Endothelial cell of umbilical vein (primary cell): ENCODE data around the gene UGT1A7. TPM values are rescaled to one million over a fixed set of nuclear protein-coding genes. Genes with fewer than 3 reads are reported as not detected.

Experiments
- BruUV-seq: library from RNA; stranded (reverse); fragments of 400-500 nt; replicated peaks from 2 replicates; lab custom pipeline; 2021; lab: Mats Ljungman, UMichigan
- CTCF ChIA-PET: fragments of 300-600, 350-600 bp; sonication (Branson Sonifier 250); formaldehyde crosslinking; loops from one replicate; lab custom pipeline; 2021; ENCODE audit warnings: antibody characterized with exemption, inconsistent platforms; lab: Charles Lee
- POLR2A ChIA-PET: fragments of 300-600, 350-600 bp; sonication (Branson Sonifier 250); formaldehyde crosslinking; loops from one replicate; lab custom pipeline; 2021; ENCODE audit warnings: antibody characterized with exemption, inconsistent platforms; lab: Charles Lee
- DNase-seq: peaks from one replicate; pipeline ENCODE4 v3.0.0-alpha.2; 2011; ENCODE audit warnings: low read depth, low spot score
- FAIRE-seq: peaks from 2 replicates; lab custom pipeline; 2011; peaks lifted over from hg19 to GRCh38; lab: Jason Lieb, UNC
- H2AFZ ChIP-seq: 2 replicates; pipeline ENCODE4 v1.6.0; 2012; ENCODE audit warnings: low read depth, low read length, control low read depth, inconsistent platforms
- H3K27ac ChIP-seq: 2 replicates; pipeline ENCODE4 v1.5.1; 2011; ENCODE audit warnings: low read depth, mild to moderate bottlenecking, control low read depth, low read length, moderate library complexity; ENCODE audit not compliant: insufficient read depth
- H3K27me3 ChIP-seq, 2 experiments: 2 replicates each; pipeline versions ENCODE4 v1.6.0 to v1.6.1; 2011; ENCODE audit warnings: low read length in 2 of 2, mixed read lengths in 1 of 2; ENCODE audit not compliant: control insufficient read depth in 2 of 2, insufficient read depth in 2 of 2
- H3K36me3 ChIP-seq, 2 experiments: 2 replicates in 1 of 2; 3 replicates in 1 of 2; pipeline ENCODE4 v1.5.1; 2011; ENCODE audit warnings: low read length in 2 of 2, mild to moderate bottlenecking in 1 of 2, moderate library complexity in 1 of 2; ENCODE audit not compliant: control insufficient read depth in 2 of 2, insufficient read depth in 2 of 2; ENCODE audit errors: extremely low read depth in 1 of 2
- H3K4me1 ChIP-seq: 3 replicates; pipeline ENCODE4 v1.5.1; 2011; ENCODE audit warnings: mild to moderate bottlenecking, low read length; ENCODE audit not compliant: control insufficient read depth, insufficient read depth; ENCODE audit errors: extremely low read depth
- H3K4me2 ChIP-seq: 2 replicates; pipeline ENCODE4 v1.6.1; 2011; ENCODE audit warnings: low read length, control low read depth, mixed read lengths; ENCODE audit not compliant: insufficient read depth
- H3K4me3 ChIP-seq, 3 experiments: fragments of 200-600 bp in 1 of 3; sonication (generic), shearing (Covaris generic) in 1 of 3; replicated peaks in 1 of 3; 2 replicates each; pipeline ENCODE4 v1.5.1; 2011 to 2016; ENCODE audit warnings: control low read depth in 3 of 3, low read length in 3 of 3, mild to moderate bottlenecking in 2 of 3, inconsistent platforms in 1 of 3, low read depth in 1 of 3, moderate library complexity in 1 of 3; ENCODE audit not compliant: insufficient read depth in 1 of 3
- H3K79me2 ChIP-seq: 2 replicates; pipeline ENCODE4 v1.6.0; 2012; ENCODE audit warnings: low read length, inconsistent platforms; ENCODE audit not compliant: control insufficient read depth, insufficient read depth
- H3K9ac ChIP-seq: replicated peaks from 2 replicates; pipeline ENCODE3; 2011; ENCODE audit warnings: low read length, control low read depth; ENCODE audit not compliant: insufficient read depth; ENCODE audit errors: extremely low read depth
- H3K9me1 ChIP-seq: replicated peaks from 3 replicates; pipeline ENCODE4 v1.6.0; 2011; ENCODE audit warnings: mild to moderate bottlenecking, low read length; ENCODE audit not compliant: control insufficient read depth, insufficient read depth; ENCODE audit errors: extremely low read depth
- H3K9me3 ChIP-seq: replicated peaks from 2 replicates; pipeline ENCODE4 v1.5.1; 2012; ENCODE audit warnings: low read length, inconsistent platforms; ENCODE audit not compliant: control insufficient read depth, insufficient read depth
- H4K20me1 ChIP-seq: replicated peaks from 2 replicates; pipeline ENCODE3; 2011; ENCODE audit warnings: mild to moderate bottlenecking, low read length; ENCODE audit not compliant: control insufficient read depth, insufficient read depth; ENCODE audit errors: extremely low read depth
- CTCF ChIP-seq, 2 donors: IDR thresholded peaks; 1 replicate in 1 of 2; 2 replicates in 1 of 2; pipeline ENCODE4 v1.5.1; 2011; ENCODE audit warnings: low read length in 2 of 2, mild to moderate bottlenecking in 2 of 2, moderate library complexity in 2 of 2, control low read depth in 1 of 2, inconsistent platforms in 1 of 2, low read depth in 1 of 2; ENCODE audit not compliant: insufficient read depth in 1 of 2; ENCODE audit errors: extremely low read depth in 1 of 2
- EZH2 ChIP-seq: IDR thresholded peaks from 2 replicates; pipeline ENCODE4 v1.6.1; 2012; ENCODE audit warnings: borderline replicate concordance, low read depth, mild to moderate bottlenecking, moderate library complexity, low read length, inconsistent platforms; ENCODE audit not compliant: severe bottlenecking
- FOS ChIP-seq: IDR thresholded peaks from 2 replicates; pipeline ENCODE4 v1.6.1; 2011; ENCODE audit warnings: mild to moderate bottlenecking, low read length, moderate library complexity, borderline replicate concordance; ENCODE audit not compliant: insufficient read depth
- GATA2 ChIP-seq: IDR thresholded peaks from 2 replicates; pipeline ENCODE4 v1.7.0; 2011; ENCODE audit warnings: low read depth, mild to moderate bottlenecking, moderate library complexity, mixed read lengths, low read length; ENCODE audit not compliant: insufficient read length, insufficient read depth
- JUN ChIP-seq: IDR thresholded peaks from 2 replicates; pipeline ENCODE4 v1.6.1; 2011; ENCODE audit warnings: borderline replicate concordance, low read depth; ENCODE audit not compliant: insufficient read length, insufficient read depth
- MAX ChIP-seq: IDR thresholded peaks from 2 replicates; pipeline ENCODE4 v1.6.1; 2011; ENCODE audit not compliant: insufficient read depth, insufficient read length
- MYC ChIP-seq: IDR thresholded peaks from one replicate; pipeline ENCODE4 v1.6.1; 2011; ENCODE audit warnings: mild to moderate bottlenecking, low read depth, low read length
- POLR2A ChIP-seq: IDR thresholded peaks from 2 replicates; pipeline ENCODE4 v1.6.1; 2012; ENCODE audit warnings: low read depth, mild to moderate bottlenecking, control low read depth, low read length
- POLR2AphosphoS5 ChIP-seq: IDR thresholded peaks from 2 replicates; pipeline ENCODE4 v1.6.1; 2012; ENCODE audit warnings: low read depth, mild to moderate bottlenecking, control low read depth, low read length, moderate library complexity; ENCODE audit not compliant: insufficient read depth
- dilution Hi-C: fragments of 300-500 bp; cut with MboI; formaldehyde crosslinking; loops from one replicate; pipeline ENCODE4 v1.15.0; 2019; ENCODE audit warnings: low sequenced_read_pairs; ENCODE audit not compliant: extremely low pct_ligation_motif_present
- intact Hi-C: fragments of 100-400 bp; cut with micrococcal nuclease; formaldehyde crosslinking; loops from one replicate; pipeline ENCODE4 v1.10.0; 2022
- polyA plus RNA-seq, 4 experiments: library from polyadenylated mRNA; depleted of rRNA in 3 of 4; stranded (reverse) in 3 of 4; unstranded in 1 of 4; fragments of >200 nt; gene quantifications; 2 replicates each; pipeline versions ENCODE4 v1.2.1 to v1.2.3, GENCODE V29; 2011 to 2012; ENCODE audit warnings: missing spikeins in 1 of 4
- total RNA-seq: library from RNA; stranded (reverse); gene quantifications from 2 replicates; pipeline ENCODE4 v1.2.3, GENCODE V29; 2021

Gene UGT1A7
- total and polyA plus RNA-seq, 2 donors (not counting 3 experiments of a cell fraction or from before 2014, with no cell fraction given) = not detected

GRCh38 chr2:233798335-233799086 lies 116.8 kb downstream of the UGT1A7 start:
- no peak for TF ChIP-seq POLR2AphosphoS5
- no peak for TF ChIP-seq EZH2
- no peaks in the 10 kb centered on the region for H3K4me1 ChIP-seq
- DNase-seq = no peak
- no peaks in the 10 kb centered on the region for H3K27me3 ChIP-seq
- intact Hi-C loops (no loop called here), dilution Hi-C loops (no loop called here)
- no peaks in the 10 kb centered on the region for H3K9me3 ChIP-seq
- no peaks in the 10 kb centered on the region for H4K20me1 ChIP-seq
- H3K79me2 ChIP-seq = no peaks in the 10 kb centered on the region
- POLR2A ChIA-PET = no interaction called here
- no peak for FAIRE-seq
- no peak overlapping the region for H3K27ac ChIP-seq
- no TSS peak for BruUV-seq
- CTCF ChIA-PET = no interaction called here
- H3K4me3 ChIP-seq = no peak overlapping the region
- no peak overlapping the region for H2AFZ ChIP-seq
- H3K4me2 ChIP-seq = no peak overlapping the region
- no peaks in the 10 kb centered on the region for H3K36me3 ChIP-seq
- H3K9ac ChIP-seq = no peak overlapping the region
- H3K9me1 ChIP-seq = no peaks in the 10 kb centered on the region

- no peaks in the 10 kb centered on the region for H3K36me3 ChIP-seq
- H3K9ac ChIP-seq = no peak overlapping the region
- TF ChIP-seq POLR2A = no peak
- TF ChIP-seq CTCF (IDR thresholded peaks at IDR 0.05; ENCODE audit: extremely low read depth in 1 of 2, insufficient read depth in 1 of 2, low read depth in 1 of 2, low read length in 2 of 2) = no peak
- no peak for TF ChIP-seq POLR2AphosphoS5
- TF ChIP-seq EZH2 = no peak
- no peak for TF ChIP-seq JUN
- no peak for TF ChIP-seq MYC
- no peak for TF ChIP-seq GATA2
- no peak for TF ChIP-seq MAX
- no peak for TF ChIP-seq FOS
- H2AFZ ChIP-seq = no peak overlapping the region
- POLR2A ChIA-PET = no interaction called here
- no peaks in the 10 kb centered on the region for H3K9me3 ChIP-seq
- no peak overlapping the region for H3K27ac ChIP-seq
- DNase-seq = no peak
- no peaks in the 10 kb centered on the region for H4K20me1 ChIP-seq
- H3K27me3 ChIP-seq = no peaks in the 10 kb centered on the region
- no peaks in the 10 kb centered on the region for H3K9me1 ChIP-seq
- BruUV-seq = no TSS peak
- CTCF ChIA-PET = no interaction called here
- FAIRE-seq = no peak
- H3K4me1 ChIP-seq = no peaks in the 10 kb centered on the region
- no peaks in the 10 kb centered on the region for H3K79me2 ChIP-seq
- H3K4me2 ChIP-seq = no peak overlapping the region
- no peak overlapping the region for H3K4me3 ChIP-seq
- intact Hi-C loops (no loop called here), dilution Hi-C loops (no loop called here)
Measured at GRCh38 chr2:233799087-233799665, 117.5 kb downstream of the UGT1A7 start.
